HG03442 (cell line): ENCODE results near the gene EXOSC7.

ENCODE experiments used
- ATAC-seq: cut with Tn5 transposase; IDR thresholded peaks from one replicate; pipeline ENCODE4 v1.9.1; 2021; ENCODE audit warnings: mild to moderate bottlenecking, moderate library complexity; ENCODE audit not compliant: unreplicated experiment

The EXOSC7 gene

DNA sequence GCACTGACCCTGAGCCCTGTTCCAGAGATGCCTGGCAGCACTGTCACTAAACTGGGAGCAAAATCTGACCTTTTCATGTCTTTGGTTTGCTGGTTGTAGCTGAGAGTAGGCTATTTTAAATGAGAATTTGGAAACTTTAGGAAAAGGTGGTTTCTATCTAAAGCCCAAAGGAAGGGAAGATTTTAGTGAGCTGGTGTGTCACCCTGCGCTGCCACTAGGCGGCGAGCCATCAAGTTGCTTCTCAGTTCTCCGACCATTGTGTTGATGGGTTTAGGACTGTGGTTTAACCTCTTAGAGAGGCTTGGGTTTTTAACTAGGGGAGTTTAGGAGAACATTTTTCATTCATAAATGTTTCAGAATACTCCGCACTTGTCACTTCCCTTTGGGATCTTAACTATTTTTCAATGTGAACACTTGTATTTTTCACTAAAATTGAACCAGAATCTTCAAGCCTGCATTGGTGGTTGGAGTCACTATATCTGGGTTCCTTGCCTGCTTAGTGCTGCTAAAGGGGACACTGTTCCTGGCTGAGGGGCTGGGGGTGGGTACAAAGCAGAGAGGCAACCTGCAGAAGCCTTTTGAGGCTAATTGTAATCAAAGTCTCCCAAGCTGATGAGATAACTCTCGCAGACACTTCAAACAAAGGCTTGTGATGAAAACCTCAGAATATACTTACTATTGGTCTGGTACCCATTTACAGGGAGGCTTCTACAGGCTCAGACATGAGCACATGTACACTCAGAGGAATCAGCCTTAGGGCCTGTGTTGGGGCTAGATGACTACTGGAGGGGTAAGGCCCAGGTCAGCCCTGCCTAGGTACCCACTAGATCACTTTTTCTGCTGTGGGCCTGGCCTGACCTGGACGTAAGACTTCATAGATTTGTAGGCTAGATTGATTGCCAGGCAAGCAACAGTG is 16.8 kb downstream of the EXOSC7 start:
- ATAC-seq, result no peak

GRCh38 chr3:44993471-44994205 is 17.6 kb downstream of the EXOSC7 start:
- no peak for ATAC-seq

GRCh38 chr3:44995142-44995770 is 19.2 kb downstream of the EXOSC7 start:
- ATAC-seq, result no peak

- no peak for ATAC-seq
These were observed 20.5 kb downstream of the EXOSC7 start for GRCh38 chr3:44996556-44996969.

- ATAC-seq, result no peak
These were observed 23.7 kb downstream of the EXOSC7 start for GRCh38 chr3:44999782-45000181.

GRCh38 chr3:45000823-45001222 is 24.8 kb downstream of the EXOSC7 start:
- no peak for ATAC-seq

DNA sequence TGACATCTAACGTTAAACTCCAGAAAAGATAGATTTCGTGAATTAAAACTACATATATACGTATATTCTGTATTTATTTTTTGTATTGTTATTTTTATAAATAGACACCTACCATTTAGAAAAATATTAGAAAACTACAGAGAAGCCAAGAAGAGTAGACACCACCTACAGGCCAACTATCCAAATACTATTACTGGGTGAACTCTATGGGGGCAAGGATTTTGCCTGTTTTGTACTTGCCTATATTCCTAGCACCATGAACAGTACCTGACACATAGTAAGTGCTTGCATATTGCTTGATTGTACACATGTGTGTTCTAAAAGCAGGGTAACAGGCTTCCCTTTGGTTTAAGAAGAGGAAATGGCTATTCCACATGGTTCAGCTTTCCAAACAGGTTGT is 25.7 kb downstream of the EXOSC7 start:
- no peak for ATAC-seq

GRCh38 chr3:45002139-45002660 is 26.2 kb downstream of the EXOSC7 start:
- no peak for ATAC-seq

- no peak for ATAC-seq
These were observed 26.7 kb downstream of the EXOSC7 start for GRCh38 chr3:45002720-45003119.

DNA sequence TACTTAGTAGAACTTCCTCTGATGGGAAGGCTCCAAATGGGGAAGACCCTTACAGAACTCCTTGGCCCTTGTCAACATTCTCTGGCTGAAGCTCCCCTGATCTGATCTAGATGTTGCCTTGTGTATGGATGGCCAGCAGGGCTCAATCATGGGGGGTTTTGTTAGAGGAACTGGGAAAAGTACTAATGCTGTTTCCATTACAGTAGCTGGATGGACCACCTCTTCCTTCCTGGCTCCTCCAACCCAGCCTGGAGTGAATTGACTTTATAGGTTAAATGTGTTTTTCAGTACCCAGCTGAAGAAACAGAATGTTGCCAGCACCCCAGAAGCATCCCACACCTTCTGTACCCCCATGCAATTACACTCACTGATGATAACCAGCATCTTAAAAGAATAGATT is 27.4 kb downstream of the EXOSC7 start:
- ATAC-seq, result no peak

GRCh38 chr3:45003859-45004258 is 27.8 kb downstream of the EXOSC7 start:
- no peak for ATAC-seq

DNA sequence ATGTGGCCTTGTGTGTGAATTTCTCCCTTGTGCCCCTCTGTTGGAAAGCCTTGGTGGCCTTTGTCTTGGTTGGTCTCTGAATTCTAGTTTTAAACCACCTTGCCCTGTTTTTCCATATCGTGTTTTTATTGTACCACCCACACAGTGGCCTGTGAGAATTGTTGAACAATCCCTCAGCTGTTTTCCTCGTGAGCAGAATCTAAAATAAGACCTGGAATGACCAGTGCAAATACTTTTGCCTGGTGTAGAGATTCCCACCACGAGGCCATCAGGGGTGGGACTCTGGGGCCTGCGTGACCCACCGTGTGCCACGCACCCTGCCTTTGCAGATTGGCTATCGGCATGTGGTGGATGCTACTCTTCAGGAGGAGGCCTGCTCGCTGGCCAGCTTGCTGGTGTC is 31.0 kb downstream of the EXOSC7 start:
- no peak for ATAC-seq

- no peak for ATAC-seq
These were observed 32.1 kb downstream of the EXOSC7 start for GRCh38 chr3:45008117-45008516.

GRCh38 chr3:45009868-45010267 is 33.8 kb downstream of the EXOSC7 start:
- ATAC-seq, result no peak

DNA sequence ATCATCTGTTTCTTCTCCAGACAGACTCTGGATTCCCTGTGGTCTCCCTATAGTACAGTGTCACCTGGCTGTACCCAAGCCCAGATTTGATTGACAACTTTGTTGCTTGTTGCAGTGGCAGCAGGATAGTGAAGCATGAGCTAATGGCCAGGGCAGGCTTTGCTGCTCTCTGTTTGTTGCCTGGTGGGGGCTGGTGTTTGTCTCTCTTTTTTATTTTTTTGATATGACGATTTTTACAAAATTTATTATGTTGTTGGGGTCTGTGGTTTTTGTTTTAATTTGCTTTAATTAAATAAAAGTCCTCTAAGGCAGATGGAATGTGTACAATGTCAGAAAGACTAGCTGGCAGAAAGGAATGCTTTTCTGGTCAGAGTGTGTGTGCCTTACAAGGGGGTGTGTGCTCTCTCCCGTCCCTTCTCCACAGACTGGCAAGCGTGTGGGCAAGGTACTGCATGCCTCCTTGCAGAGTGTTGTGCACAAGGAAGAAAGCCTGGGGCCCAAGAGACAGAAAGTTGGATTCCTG is 34.8 kb downstream of the EXOSC7 start:
- no peak for ATAC-seq

DNA sequence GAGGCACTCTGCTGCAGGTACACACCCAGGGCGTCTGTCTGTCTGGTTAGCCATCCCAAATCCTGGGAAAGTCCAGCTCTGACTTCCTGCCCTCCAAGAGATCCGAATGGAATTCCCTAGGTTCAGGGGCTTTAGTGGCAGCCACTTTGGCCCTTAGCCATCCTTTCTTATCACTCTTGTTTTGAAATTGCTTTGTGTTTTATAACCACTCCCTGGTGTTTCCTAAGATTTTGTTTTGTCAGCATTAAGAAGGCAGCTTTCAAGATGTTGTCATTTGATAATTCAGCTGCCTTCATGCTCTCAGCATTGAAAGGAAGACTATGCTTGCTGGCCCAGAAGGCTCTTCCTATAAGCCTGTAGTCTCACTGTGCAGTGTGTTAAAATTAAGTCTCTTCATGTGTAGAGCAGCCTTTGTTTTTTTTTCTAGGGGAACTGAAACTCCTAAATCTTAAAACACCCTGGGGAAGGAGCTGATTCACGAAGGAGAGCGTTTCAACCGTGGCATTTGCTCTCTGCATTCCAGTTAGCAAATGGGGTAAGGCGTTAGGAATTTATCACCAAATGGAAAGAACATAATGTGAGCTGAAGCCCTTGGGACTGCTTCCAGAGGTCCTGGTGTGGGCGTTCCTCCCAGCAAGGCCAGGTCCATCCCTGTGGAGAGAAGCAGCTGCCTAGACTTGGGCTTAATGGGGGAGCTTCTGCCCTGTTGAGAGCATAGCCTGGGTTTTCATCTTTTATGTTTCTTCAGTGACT is 35.9 kb downstream of the EXOSC7 start:
- no peak for ATAC-seq

GRCh38 chr3:45012577-45012976 is 36.5 kb downstream of the EXOSC7 start:
- ATAC-seq, result no peak

- no peak for ATAC-seq
These were observed 40.9 kb downstream of the EXOSC7 start for GRCh38 chr3:45016916-45017315.

DNA sequence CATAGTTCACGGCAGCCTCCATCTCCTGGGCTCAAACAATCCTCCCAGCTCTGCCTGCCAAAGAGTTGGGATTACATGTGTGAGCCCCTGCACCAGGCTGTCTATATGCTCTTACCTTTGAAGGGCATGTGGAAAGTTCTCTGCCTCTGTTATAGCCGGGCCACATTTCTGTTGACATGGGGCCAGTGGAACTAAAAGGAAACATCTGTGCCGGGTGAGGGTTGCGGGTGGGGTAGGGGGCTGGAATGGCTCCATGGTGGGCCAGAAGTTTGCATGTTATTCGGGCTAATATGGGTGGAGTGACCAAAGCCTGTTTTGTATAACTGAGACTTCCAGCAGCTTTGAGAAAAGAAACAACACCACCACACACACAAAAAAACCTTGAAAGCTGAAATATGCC is 41.8 kb downstream of the EXOSC7 start:
- no peak for ATAC-seq

DNA sequence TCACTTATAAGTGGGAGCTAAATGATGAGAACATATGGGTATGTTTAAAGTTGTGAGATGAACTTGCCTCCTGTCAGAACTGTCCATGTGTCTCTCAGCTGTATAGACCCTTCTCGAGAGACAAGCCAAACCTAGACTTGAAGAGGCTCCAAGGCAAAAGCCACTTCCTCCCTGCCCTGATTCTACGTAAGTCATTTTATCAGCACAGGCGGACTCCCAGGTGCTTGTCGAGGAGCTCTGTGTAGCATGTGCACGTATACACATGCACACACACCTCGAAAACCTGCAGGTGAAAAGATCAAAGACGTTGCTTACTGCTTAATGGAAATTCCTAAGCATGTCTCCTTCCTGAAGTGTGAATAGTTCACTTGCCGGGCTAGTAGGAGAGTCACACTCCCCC is 44.5 kb downstream of the EXOSC7 start:
- ATAC-seq, result no peak
